Esophagus squamous epithelium (tissue), 5 donors: ENCODE measurements around the gene IMMP2L. TPM values are rescaled to one million over a fixed set of nuclear protein-coding genes. Genes with fewer than 3 reads are reported as not detected.

Experiments used
- DNase-seq: peaks from one replicate; lab custom pipeline; 2025; lab: John Stamatoyannopoulos, UW
- H3K27ac ChIP-seq, 4 donors: fragments of 200-600 bp; sonication (generic); one replicate each; pipeline ENCODE4 v1.5.1; 2016 to 2019; ENCODE audit warnings: mild to moderate bottlenecking in 1 of 4
- H3K27me3 ChIP-seq, 4 donors: fragments of 200-600 bp; sonication (generic); 1 replicate in 3 of 4; 2 replicates in 1 of 4; pipeline versions ENCODE4 v1.5.1 to v1.6.0; 2017 to 2021; ENCODE audit warnings: antibody characterized with exemption in 1 of 4
- H3K36me3 ChIP-seq, 3 donors: fragments of 200-600 bp; sonication (generic); one replicate each; pipeline ENCODE4 v1.5.1; 2016 to 2019
- H3K4me1 ChIP-seq, 3 donors: fragments of 200-600 bp; sonication (generic); one replicate each; pipeline ENCODE4 v1.5.1; 2017 to 2019
- H3K4me3 ChIP-seq, 4 donors: fragments of 200-600 bp; sonication (generic); 1 replicate in 3 of 4; 2 replicates in 1 of 4; pipeline ENCODE4 v1.5.1; 2016 to 2019; ENCODE audit warnings: mild to moderate bottlenecking in 2 of 4, moderate library complexity in 1 of 4
- H3K9me3 ChIP-seq, 3 donors: fragments of 200-600 bp; sonication (generic); one replicate each; pipeline ENCODE4 v1.5.1; 2016 to 2019
- POLR2A ChIP-seq, 4 donors: fragments of 450-650 bp; IDR thresholded peaks; one replicate each; pipeline ENCODE4 v1.6.1; 2017; ENCODE audit warnings: antibody characterized with exemption in 4 of 4, mild to moderate bottlenecking in 4 of 4, moderate library complexity in 3 of 4
- WGBS, 2 donors: methylation state at CpG; one replicate each; pipeline ENCODE4 v1.1.5; 2018; 5-methylcytosine and 5-hydroxymethylcytosine counted together
- intact Hi-C: fragments of 100-400 bp; cut with DNase I; formaldehyde crosslinking; loops from one replicate; pipeline ENCODE4 v1.15.0; 2022
- total RNA-seq, 4 donors: library from RNA; depleted of rRNA; stranded (reverse); fragments of >200 nt; gene quantifications; one replicate each; pipeline ENCODE4 v1.1.0, GENCODE V29; 2016
- TF ChIP-seq, protein P1 (sequence below), 6 experiments: fragments of 450-650 bp in 4 of 6; fragments of 200-600 bp in 2 of 6; sonication (generic) in 2 of 6; IDR thresholded peaks; one replicate each; pipeline ENCODE4 v1.5.1; 2016 to 2019; ENCODE audit warnings: antibody characterized with exemption in 6 of 6, mild to moderate bottlenecking in 4 of 6, moderate library complexity in 4 of 6
- donor health status: DM: yes; HTN: yes; CAD: no.

Gene IMMP2L
- total RNA-seq, 4 donors from 2014 or later: 1.6 to 21.7 (median 5.4) TPM

DNA sequence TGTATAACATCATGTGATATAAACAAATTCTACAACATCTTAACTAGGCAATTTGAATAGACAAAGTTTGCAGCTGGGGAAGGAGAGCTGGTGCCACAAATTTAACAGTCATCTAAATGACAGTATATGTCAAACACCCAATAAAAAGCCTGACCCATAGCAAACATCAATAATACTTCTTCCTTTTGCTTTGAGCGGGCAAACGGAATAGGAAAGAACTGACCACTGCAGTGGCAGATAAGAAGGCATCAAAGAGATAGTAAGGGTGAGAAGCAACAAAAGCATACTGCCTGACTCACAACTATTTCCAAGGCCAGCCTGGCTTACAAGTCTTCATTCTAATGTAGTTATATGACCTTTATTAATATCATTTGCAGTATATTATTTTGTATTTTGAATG, 371.5 kb downstream of the IMMP2L start:
- intact Hi-C loops: no loop called here
- WGBS, 2 donors: 86 to 89% methylated on average over 2 of the region's 2 CpGs
- Histone ChIP-seq H3K27ac (no peak overlapping the region), H3K36me3 (no peaks in the 10 kb centered on the region), H3K4me3 (no peak overlapping the region), H3K4me1 (no peaks in the 10 kb centered on the region), H3K9me3 (peaks cover 0 to 4% (median 0%) of the 10 kb centered on the region in 3 donors), H3K27me3 (no peaks in the 10 kb centered on the region)
- TF ChIP-seq, protein P1, sequence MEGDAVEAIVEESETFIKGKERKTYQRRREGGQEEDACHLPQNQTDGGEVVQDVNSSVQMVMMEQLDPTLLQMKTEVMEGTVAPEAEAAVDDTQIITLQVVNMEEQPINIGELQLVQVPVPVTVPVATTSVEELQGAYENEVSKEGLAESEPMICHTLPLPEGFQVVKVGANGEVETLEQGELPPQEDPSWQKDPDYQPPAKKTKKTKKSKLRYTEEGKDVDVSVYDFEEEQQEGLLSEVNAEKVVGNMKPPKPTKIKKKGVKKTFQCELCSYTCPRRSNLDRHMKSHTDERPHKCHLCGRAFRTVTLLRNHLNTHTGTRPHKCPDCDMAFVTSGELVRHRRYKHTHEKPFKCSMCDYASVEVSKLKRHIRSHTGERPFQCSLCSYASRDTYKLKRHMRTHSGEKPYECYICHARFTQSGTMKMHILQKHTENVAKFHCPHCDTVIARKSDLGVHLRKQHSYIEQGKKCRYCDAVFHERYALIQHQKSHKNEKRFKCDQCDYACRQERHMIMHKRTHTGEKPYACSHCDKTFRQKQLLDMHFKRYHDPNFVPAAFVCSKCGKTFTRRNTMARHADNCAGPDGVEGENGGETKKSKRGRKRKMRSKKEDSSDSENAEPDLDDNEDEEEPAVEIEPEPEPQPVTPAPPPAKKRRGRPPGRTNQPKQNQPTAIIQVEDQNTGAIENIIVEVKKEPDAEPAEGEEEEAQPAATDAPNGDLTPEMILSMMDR (IDR thresholded peaks at IDR 0.05): no peak
- TF ChIP-seq POLR2A (IDR thresholded peaks at IDR 0.05): no peak
- DNase-seq: no peak

DNA sequence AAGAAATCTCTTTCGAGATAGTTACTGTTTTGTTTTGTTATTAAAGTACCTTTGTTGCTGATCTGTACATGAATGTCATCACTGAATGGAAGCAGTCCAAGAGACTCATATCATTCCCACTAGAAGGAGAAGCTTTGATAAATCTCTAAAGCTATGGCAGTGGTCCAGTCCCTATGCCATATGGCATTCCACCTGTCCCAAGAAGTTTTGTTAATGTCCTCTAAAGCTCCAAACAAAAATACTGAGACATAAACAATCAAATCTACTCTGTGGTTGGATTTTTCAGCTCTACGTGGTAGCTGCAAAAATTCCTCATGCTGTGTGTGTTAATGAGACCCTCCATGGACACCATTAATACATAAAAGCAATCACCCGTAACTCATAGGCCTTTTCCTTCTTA, 377.3 kb downstream of the IMMP2L start:
- intact Hi-C loops: no loop called here
- Histone ChIP-seq H3K9me3 (peaks cover 0 to 4% (median 0%) of the 10 kb centered on the region in 3 donors), H3K4me1 (no peaks in the 10 kb centered on the region), H3K27me3 (no peaks in the 10 kb centered on the region), H3K4me3 (no peak overlapping the region), H3K27ac (no peak overlapping the region), H3K36me3 (no peaks in the 10 kb centered on the region)
- DNase-seq: no peak
- TF ChIP-seq, protein P1 (IDR thresholded peaks at IDR 0.05): no peak
- no peak for TF ChIP-seq POLR2A (IDR thresholded peaks at IDR 0.05)
- WGBS, 2 donors: 91 to 98% methylated on average over 3 of the region's 3 CpGs

DNA sequence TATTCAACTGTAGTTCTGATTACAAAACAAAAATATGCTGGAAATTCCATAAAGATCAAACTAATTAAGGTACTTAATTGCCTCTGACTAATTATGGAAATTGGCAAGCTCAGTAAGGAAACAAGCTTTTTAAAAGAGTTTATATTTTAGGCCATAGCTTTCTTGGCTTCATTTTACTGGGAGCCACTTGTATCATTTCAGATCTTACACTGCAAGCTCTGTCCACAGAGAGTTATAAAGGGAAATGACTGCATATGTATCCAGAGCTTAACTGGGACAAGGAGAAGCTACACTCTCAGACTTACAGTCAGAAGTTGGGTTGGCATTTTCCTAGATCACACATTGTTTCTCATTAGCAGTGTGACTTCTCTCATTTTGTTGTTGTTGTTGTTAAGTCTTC, 379.0 kb downstream of the IMMP2L start:
- DNase-seq: no peak

DNA sequence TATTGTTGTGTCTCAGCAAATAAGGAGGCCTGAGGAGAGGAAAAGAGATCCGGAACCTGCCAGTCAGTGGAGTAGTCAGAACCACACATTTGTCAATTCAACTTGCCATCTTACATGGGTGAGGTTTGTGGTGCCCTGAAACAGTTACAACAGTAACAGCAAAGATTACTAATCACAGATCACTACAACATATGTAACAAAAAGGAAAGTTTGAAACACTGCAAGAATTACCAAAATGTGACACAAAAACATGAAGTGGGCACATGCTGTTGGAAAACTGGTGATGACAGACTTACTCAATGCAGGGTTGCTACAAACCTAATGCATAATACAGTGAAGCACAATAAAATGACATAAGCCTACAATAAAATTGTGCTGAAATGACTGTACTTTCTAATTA, 382.0 kb downstream of the IMMP2L start:
- Histone ChIP-seq H3K27me3 (no peaks in the 10 kb centered on the region), H3K36me3 (no peaks in the 10 kb centered on the region), H3K4me1 (no peaks in the 10 kb centered on the region), H3K27ac (no peak overlapping the region), H3K4me3 (no peak overlapping the region), H3K9me3 (no peaks in the 10 kb centered on the region)
- TF ChIP-seq, protein P1 (IDR thresholded peaks at IDR 0.05): no peak
- DNase-seq: no peak
- intact Hi-C loops: no loop called here
- 93 to 100% methylated on average over 1 of the region's 1 CpG for WGBS, 2 donors

More for the DNA sequence above, 379.0 kb downstream of the IMMP2L start:
- Histone ChIP-seq H3K4me1 (no peaks in the 10 kb centered on the region), H3K27me3 (no peaks in the 10 kb centered on the region), H3K27ac (no peak overlapping the region), H3K36me3 (no peaks in the 10 kb centered on the region), H3K4me3 (no peak overlapping the region), H3K9me3 (peaks cover 0 to 4% (median 0%) of the 10 kb centered on the region in 3 donors)
- no peak for TF ChIP-seq POLR2A (IDR thresholded peaks at IDR 0.05)
- TF ChIP-seq, protein P1 (IDR thresholded peaks at IDR 0.05): no peak
- intact Hi-C loops: no loop called here

DNA sequence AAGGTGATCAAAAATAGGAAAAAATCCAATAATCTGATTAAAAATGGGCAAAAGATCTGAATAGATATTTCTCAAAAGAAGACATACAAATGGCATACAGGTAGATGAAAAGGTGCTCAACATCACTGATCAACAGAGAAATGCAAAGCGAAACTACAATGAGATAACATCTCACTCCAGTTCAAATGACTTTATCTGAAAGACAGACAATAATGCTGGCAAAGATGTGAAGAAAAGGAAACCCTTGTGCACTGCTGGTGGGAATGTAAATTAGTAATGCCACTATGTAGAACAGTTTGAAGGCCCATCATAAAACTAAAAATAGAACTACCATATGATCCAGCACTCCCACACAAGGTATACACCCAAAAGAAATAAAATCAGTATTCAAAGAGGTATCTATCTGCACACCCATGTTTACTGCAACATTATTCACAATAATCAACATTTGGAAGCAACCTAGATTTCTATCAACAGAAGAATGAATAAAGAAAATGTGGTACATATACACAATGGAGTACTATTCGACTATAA, 386.3 kb downstream of the IMMP2L start:
- DNase-seq: no peak
- WGBS, 2 donors: 83 to 85% methylated on average over 2 of the region's 2 CpGs
- Histone ChIP-seq H3K9me3 (no peaks in the 10 kb centered on the region), H3K36me3 (no peaks in the 10 kb centered on the region), H3K27ac (no peak overlapping the region), H3K4me3 (no peak overlapping the region), H3K4me1 (no peaks in the 10 kb centered on the region), H3K27me3 (no peaks in the 10 kb centered on the region)
- intact Hi-C loops: no loop called here
- TF ChIP-seq POLR2A (IDR thresholded peaks at IDR 0.05): no peak
- TF ChIP-seq, protein P1 (IDR thresholded peaks at IDR 0.05): no peak
